ENCODE data around the gene SH2B2. TPM values are rescaled to one million over a fixed set of nuclear protein-coding genes. Genes with fewer than 3 reads are reported as not detected.

The SH2B2 gene
- total and polyA plus RNA-seq, 10 donors: 13.4 to 36.9 (median 28.9) TPM

DNA sequence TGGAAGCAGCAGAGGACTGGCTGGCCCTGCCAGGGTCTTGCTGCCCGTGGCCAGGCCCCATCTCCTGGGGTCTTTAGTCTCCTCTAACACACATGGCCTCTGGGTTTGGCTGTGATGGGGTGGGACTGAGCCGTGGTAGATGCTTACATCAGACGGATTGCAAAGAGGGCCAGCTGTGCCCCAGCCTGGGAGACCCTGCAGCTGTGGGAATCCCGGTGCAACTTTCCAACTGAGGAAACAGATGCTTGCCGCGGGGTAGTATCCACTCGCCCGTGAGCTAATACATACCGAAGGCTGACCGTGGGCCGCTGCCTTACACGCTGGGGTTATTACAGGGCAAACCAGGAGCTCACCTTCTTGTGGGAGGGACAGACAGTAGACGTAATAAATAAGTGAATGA, 24.1 kb upstream of the SH2B2 start:
- no peaks in the 10 kb centered on the region for H3K9me3 ChIP-seq
- H3K4me3 ChIP-seq: no peak overlapping the region
- intact Hi-C loops (cut with DNase I; ENCODE audit: low total_unique reads): no loop called here
- H3K4me1 ChIP-seq: no peaks in the 10 kb centered on the region
- WGBS, 5 donors: 87 to 95% (median 93%) methylated on average over 11 to 13 of the region's 13 CpGs
- TF ChIP-seq POLR2A (IDR thresholded peaks at IDR 0.05): no peak
- no peak for TF ChIP-seq POLR2AphosphoS5 (IDR thresholded peaks at IDR 0.05)
- TF ChIP-seq, protein P1, sequence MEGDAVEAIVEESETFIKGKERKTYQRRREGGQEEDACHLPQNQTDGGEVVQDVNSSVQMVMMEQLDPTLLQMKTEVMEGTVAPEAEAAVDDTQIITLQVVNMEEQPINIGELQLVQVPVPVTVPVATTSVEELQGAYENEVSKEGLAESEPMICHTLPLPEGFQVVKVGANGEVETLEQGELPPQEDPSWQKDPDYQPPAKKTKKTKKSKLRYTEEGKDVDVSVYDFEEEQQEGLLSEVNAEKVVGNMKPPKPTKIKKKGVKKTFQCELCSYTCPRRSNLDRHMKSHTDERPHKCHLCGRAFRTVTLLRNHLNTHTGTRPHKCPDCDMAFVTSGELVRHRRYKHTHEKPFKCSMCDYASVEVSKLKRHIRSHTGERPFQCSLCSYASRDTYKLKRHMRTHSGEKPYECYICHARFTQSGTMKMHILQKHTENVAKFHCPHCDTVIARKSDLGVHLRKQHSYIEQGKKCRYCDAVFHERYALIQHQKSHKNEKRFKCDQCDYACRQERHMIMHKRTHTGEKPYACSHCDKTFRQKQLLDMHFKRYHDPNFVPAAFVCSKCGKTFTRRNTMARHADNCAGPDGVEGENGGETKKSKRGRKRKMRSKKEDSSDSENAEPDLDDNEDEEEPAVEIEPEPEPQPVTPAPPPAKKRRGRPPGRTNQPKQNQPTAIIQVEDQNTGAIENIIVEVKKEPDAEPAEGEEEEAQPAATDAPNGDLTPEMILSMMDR (IDR thresholded peaks at IDR 0.05 in 8 of 11, conservative IDR thresholded peaks at IDR 0.05 in 3 of 11): no peak
- no peak for DNase-seq
- no peak overlapping the region for H3K27ac ChIP-seq
- H3K27me3 ChIP-seq (replicated peaks in 1 of 7): no peaks in the 10 kb centered on the region
- no peaks in the 10 kb centered on the region for H3K36me3 ChIP-seq

DNA sequence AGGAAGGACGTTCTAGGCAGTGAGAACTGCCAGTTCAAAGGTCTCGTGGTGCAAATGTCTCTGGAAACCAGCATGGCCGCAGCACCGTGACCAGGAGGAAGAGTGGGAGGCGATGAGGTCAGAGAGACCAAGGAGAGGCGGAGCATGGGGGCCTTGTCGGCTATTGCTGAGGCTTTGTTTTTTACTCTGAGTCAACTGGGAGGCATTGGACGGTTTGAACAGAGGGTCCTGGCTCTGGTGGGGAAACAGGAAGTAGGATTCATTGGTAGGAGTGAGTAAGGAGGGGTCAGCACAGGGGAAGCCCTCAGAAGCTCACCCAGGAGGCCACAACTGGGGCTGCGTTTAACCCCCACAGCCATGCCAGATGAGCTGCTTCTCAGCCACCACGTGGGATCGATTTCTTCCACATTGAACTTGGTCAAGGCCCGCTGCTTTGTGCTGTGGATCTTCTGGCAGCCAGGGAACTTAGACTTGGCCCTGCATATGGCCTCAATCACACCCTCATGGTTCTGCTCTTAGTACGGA, 22.2 kb upstream of the SH2B2 start:
- Histone ChIP-seq H3K27ac (no peak overlapping the region), H3K27me3 (replicated peaks in 1 of 7) (no peaks in the 10 kb centered on the region), H3K36me3 (no peaks in the 10 kb centered on the region), H3K4me1 (no peaks in the 10 kb centered on the region), H3K4me3 (no peak overlapping the region), H3K9me3 (no peaks in the 10 kb centered on the region)
- TF ChIP-seq POLR2AphosphoS5 (IDR thresholded peaks at IDR 0.05) (no peak), POLR2A (IDR thresholded peaks at IDR 0.05) (no peak)
- TF ChIP-seq, protein P1 (IDR thresholded peaks at IDR 0.05 in 8 of 11, conservative IDR thresholded peaks at IDR 0.05 in 3 of 11): no peak
- intact Hi-C loops (cut with DNase I; ENCODE audit: low total_unique reads): no loop called here
- no peak for DNase-seq
- 53 to 76% (median 66%) methylated on average over 12 to 13 of the region's 13 CpGs for WGBS, 5 donors

DNA sequence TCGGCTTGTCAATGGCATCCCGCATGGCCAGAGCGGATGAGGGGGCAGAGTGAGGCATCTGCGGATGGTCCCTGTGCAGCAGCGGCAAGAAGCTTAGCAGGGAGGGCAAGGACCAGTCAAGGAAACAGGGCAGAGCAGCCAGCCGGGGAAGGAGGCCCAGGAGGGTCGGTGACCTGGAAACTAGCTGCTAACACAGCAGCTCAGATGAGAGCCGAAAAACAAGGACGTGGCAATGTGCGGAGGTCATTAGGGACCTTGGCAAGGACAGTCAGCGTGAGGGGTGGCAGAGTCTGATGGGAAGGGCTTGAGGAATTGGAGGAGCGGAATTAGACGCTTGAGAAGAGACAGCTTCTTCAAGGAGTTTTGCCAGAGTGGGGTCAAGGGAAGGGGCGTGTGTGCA, 20.1 kb upstream of the SH2B2 start:
- peaks cover 0 to 3% (median 0%) of the 10 kb centered on the region in 6 donors for H3K4me1 ChIP-seq
- H3K9me3 ChIP-seq: no peaks in the 10 kb centered on the region
- H3K4me3 ChIP-seq: no peak overlapping the region
- 71 to 85% (median 79%) methylated on average over 14 of the region's 14 CpGs for WGBS, 5 donors
- no peaks in the 10 kb centered on the region for H3K27me3 ChIP-seq (replicated peaks in 1 of 7)
- DNase-seq: no peak
- no peaks in the 10 kb centered on the region for H3K36me3 ChIP-seq
- TF ChIP-seq POLR2AphosphoS5 (IDR thresholded peaks at IDR 0.05) (no peak), POLR2A (IDR thresholded peaks at IDR 0.05) (no peak)
- TF ChIP-seq, protein P1 (IDR thresholded peaks at IDR 0.05 in 8 of 11, conservative IDR thresholded peaks at IDR 0.05 in 3 of 11): no peak
- intact Hi-C loops (cut with DNase I; ENCODE audit: low total_unique reads): no loop called here
- H3K27ac ChIP-seq: no peak overlapping the region

DNA sequence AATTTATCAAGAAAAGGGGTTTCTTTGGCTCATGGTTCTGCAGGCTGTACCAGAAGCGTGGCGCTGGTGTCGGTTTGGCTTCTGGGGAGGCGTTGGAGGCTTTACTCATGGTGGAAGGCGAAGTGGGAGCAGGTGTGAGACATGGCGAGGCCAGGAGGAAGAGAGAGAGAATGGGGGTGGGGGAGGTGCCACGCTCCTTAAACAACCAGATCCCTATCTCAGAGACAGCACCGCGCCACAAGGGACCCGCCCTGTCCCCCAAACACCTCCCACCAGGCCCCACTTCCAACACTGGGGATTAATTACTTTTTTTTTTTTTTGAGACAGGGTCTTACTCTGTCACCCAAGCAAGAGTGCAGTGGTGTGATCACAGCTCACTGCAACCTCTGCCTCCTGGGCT, 18.0 kb upstream of the SH2B2 start:
- TF ChIP-seq POLR2AphosphoS5 (IDR thresholded peaks at IDR 0.05) (no peak), POLR2A (IDR thresholded peaks at IDR 0.05) (no peak)
- TF ChIP-seq, protein P1 (IDR thresholded peaks at IDR 0.05 in 8 of 11, conservative IDR thresholded peaks at IDR 0.05 in 3 of 11): no peak
- DNase-seq: no peak
- no peaks in the 10 kb centered on the region for H3K36me3 ChIP-seq
- no peaks in the 10 kb centered on the region for H3K9me3 ChIP-seq
- H3K4me1 ChIP-seq: peaks cover 0 to 8% (median 3%) of the 10 kb centered on the region in 6 donors
- H3K27ac ChIP-seq: no peak overlapping the region
- no peaks in the 10 kb centered on the region for H3K27me3 ChIP-seq (replicated peaks in 1 of 7)
- WGBS, 5 donors: 75 to 85% (median 80%) methylated on average over 10 of the region's 10 CpGs
- H3K4me3 ChIP-seq: no peak overlapping the region
- intact Hi-C loops (cut with DNase I; ENCODE audit: low total_unique reads): no loop called here
